Measurements from ENCODE around the gene ABCA4.

- TF ChIP-seq POLR2A (IDR thresholded peaks at IDR 0.05; ENCODE audit: low read depth, low read length) (no peak), POLR2AphosphoS5 (IDR thresholded peaks at IDR 0.05; ENCODE audit: low read depth, low read length) (no peak)
These were observed 33.8 kb downstream of the ABCA4 start for GRCh38 chr1:94087193-94087592.

Measured in GM12891 (cell line).